NCI-H146 (cell line): Measurements from ENCODE around the gene GDF7.

Source experiments
- DNase-seq: peaks from one replicate; lab custom pipeline; 2025; lab: John Stamatoyannopoulos, UW

The GDF7 gene

GRCh38 chr2:20666304-20667150, at the start of gene GDF7:
GDF7 (plus strand) TSS chr2:20667144; CDS start chr2:20667240, 96 bp downstream.
- peak; percentile 31 for DNase-seq

GRCh38 chr2:20617892-20618467, 49.0 kb upstream of the GDF7 start:
- DNase-seq, result peak; percentile 7

GRCh38 chr2:20618468-20618885, 48.5 kb upstream of the GDF7 start:
- no peak for DNase-seq

- DNase-seq, result no peak
Measured at GRCh38 chr2:20618886-20619521, 47.9 kb upstream of the GDF7 start.

GRCh38 chr2:20619624-20620024, 47.3 kb upstream of the GDF7 start:
- no peak for DNase-seq

- no peak for DNase-seq
Measured at GRCh38 chr2:20620271-20620681, 46.7 kb upstream of the GDF7 start.

GRCh38 chr2:20620696-20621365, 46.1 kb upstream of the GDF7 start:
- no peak for DNase-seq

GRCh38 chr2:20621366-20622295, 45.3 kb upstream of the GDF7 start:
- no peak for DNase-seq

- no peak for DNase-seq
Measured at GRCh38 chr2:20622296-20622686, 44.7 kb upstream of the GDF7 start.

GRCh38 chr2:20622731-20623130, 44.2 kb upstream of the GDF7 start:
- no peak for DNase-seq

- no peak for DNase-seq
Measured at GRCh38 chr2:20623241-20623640, 43.7 kb upstream of the GDF7 start.

GRCh38 chr2:20623741-20624155, 43.2 kb upstream of the GDF7 start:
- DNase-seq, result no peak

- no peak for DNase-seq
Measured at GRCh38 chr2:20624156-20624883, 42.6 kb upstream of the GDF7 start.

- no peak for DNase-seq
Measured at GRCh38 chr2:20624884-20625485, 42.0 kb upstream of the GDF7 start.

- peak; percentile 45 for DNase-seq
Measured at GRCh38 chr2:20625491-20626391, 41.2 kb upstream of the GDF7 start.

- DNase-seq, result no peak
Measured at GRCh38 chr2:20626392-20626697, 40.6 kb upstream of the GDF7 start.

GRCh38 chr2:20626698-20627513, 40.0 kb upstream of the GDF7 start:
- no peak for DNase-seq

- no peak for DNase-seq
Measured at GRCh38 chr2:20627712-20628380, 39.1 kb upstream of the GDF7 start.
